Panc1 (cell line): Measurements from ENCODE around the gene SLC12A5.

Experiments used
- POLR2AphosphoS5 ChIP-seq: IDR thresholded peaks from 2 replicates; pipeline ENCODE4 v1.6.1; 2012; ENCODE audit warnings: mild to moderate bottlenecking, low read depth, low read length, moderate library complexity
- TF ChIP-seq, protein P1 (sequence below): fragments of 450-650 bp; IDR thresholded peaks from 2 replicates; pipeline ENCODE4 v1.5.1; 2017; ENCODE audit warnings: mild to moderate bottlenecking

GRCh38 chr20:46023999-46024398, 5.0 kb upstream of the SLC12A5 start:
- no peak for TF ChIP-seq POLR2AphosphoS5
- TF ChIP-seq, protein P1, sequence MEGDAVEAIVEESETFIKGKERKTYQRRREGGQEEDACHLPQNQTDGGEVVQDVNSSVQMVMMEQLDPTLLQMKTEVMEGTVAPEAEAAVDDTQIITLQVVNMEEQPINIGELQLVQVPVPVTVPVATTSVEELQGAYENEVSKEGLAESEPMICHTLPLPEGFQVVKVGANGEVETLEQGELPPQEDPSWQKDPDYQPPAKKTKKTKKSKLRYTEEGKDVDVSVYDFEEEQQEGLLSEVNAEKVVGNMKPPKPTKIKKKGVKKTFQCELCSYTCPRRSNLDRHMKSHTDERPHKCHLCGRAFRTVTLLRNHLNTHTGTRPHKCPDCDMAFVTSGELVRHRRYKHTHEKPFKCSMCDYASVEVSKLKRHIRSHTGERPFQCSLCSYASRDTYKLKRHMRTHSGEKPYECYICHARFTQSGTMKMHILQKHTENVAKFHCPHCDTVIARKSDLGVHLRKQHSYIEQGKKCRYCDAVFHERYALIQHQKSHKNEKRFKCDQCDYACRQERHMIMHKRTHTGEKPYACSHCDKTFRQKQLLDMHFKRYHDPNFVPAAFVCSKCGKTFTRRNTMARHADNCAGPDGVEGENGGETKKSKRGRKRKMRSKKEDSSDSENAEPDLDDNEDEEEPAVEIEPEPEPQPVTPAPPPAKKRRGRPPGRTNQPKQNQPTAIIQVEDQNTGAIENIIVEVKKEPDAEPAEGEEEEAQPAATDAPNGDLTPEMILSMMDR = no peak
